ACC112 (cell line): ENCODE data around the gene RUNX1.
A peak's percentile ranks its signal among the peaks of the same experiment; 100 is the strongest.

Experiments used
- H2AFZ ChIP-seq: fragments of 200-600 bp; sonication (generic); one replicate; pipeline ENCODE4 v1.6.0; 2017; ENCODE audit warnings: antibody characterized with exemption, low read length; ENCODE audit not compliant: unreplicated experiment
- H3K27ac ChIP-seq: fragments of 200-600 bp; sonication (generic); 2 replicates; pipeline ENCODE4 v1.5.1; 2014; ENCODE audit warnings: low read depth, mild to moderate bottlenecking, antibody characterized with exemption, low read length, moderate library complexity
- H3K27me3 ChIP-seq: fragments of 200-600 bp; sonication (generic); 2 replicates; pipeline ENCODE4 v1.6.1; 2014; ENCODE audit warnings: mild to moderate bottlenecking, antibody characterized with exemption, low read length, moderate library complexity, mixed read lengths; ENCODE audit not compliant: insufficient read depth
- H3K36me3 ChIP-seq: fragments of 200-600 bp; sonication (generic); 2 replicates; pipeline ENCODE4 v1.6.1; 2016; ENCODE audit warnings: mild to moderate bottlenecking, antibody characterized with exemption, low read length, moderate library complexity, mixed read lengths; ENCODE audit not compliant: insufficient read depth
- H3K4me1 ChIP-seq: fragments of 200-600 bp; sonication (generic); one replicate; pipeline ENCODE4 v1.6.1; 2016; ENCODE audit warnings: low read length, mixed read lengths; ENCODE audit not compliant: insufficient read depth, unreplicated experiment, control insufficient read depth
- H3K4me3 ChIP-seq: fragments of 200-600 bp; sonication (generic); 2 replicates; pipeline ENCODE4 v1.5.1; 2014; ENCODE audit warnings: mild to moderate bottlenecking, low read depth, low read length
- H3K79me2 ChIP-seq: fragments of 200-600 bp; sonication (generic); one replicate; pipeline ENCODE4 v1.6.0; 2016; ENCODE audit warnings: low read length; ENCODE audit not compliant: control insufficient read depth, unreplicated experiment, insufficient read depth

Gene RUNX1

DNA sequence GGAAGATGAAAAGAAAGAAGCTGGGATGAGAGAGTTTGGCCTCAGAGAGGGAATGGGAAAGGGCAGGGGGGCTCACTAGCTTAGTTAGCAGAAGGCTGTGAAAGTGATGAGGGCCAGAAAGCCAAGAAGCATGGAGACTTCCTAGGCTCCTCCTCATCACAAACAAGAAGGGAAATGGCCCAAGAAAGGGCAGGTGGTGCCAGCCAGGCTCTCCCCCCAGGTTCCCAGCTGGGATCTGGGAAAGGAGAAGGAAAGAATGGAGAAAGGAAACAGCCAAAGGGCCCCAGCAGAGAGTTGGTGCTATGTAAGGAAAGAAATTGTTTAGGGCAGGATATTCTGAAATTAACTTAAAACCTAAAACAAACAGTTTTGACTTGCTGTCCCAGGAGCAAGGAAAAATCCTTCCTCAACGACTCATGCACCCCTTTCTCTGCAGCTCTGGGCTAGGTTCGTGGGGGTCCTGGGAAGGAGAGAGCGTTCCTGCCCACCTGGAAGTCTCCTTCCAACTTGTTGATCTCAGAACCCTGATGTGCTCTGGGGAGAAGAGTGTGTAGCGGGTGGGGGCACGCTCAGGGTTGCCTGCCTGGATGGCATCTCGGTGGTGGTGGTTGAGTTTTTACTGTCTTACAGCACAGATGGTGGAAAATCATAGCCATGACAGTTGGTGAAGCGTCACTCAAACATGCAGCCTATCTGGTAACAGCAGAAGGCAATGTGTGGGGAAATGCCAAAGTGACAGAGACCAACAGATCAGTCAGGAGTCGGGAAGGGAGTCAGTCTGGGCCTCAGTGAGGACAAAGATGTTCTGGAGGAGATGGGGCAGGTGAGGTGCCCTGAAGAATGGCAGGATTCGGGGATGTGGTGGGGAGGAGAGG, 233.0 kb downstream of the RUNX1 start:
- Histone ChIP-seq H3K27ac (peak overlapping the region; percentile 93), H3K36me3 (peaks cover 6% of the 10 kb centered on the region), H2AFZ (no peak overlapping the region), H3K4me3 (no peak overlapping the region), H3K4me1 (peaks cover 52% of the 10 kb centered on the region), H3K27me3 (no peaks in the 10 kb centered on the region), H3K79me2 (peaks cover 8% of the 10 kb centered on the region)

DNA sequence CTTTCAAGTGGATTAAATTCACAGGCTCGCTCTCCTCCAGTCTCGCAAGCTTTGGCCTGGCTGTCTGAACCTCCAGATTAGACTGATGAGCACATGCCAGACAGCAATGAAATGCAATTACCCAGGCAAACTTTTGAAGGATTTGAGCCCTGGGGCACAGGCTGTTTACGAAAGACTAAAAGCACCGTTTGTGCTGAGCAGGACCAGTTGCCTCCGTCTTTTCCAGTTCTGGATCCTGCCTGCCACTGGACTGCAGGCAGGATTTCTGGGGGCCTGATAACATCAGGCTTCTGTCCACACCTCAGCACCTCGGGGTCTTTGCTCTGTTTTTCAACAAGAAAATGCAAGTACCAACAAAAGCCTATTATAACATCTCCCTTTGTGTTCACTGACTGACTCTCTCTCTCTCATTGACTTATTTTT, 234.6 kb downstream of the RUNX1 start:
- Histone ChIP-seq H3K4me1 (peaks cover 65% of the 10 kb centered on the region), H3K4me3 (no peak overlapping the region), H3K27me3 (no peaks in the 10 kb centered on the region), H3K79me2 (peaks cover 12% of the 10 kb centered on the region), H3K27ac (peak overlapping the region; percentile 93), H3K36me3 (no peaks in the 10 kb centered on the region), H2AFZ (no peak overlapping the region)

DNA sequence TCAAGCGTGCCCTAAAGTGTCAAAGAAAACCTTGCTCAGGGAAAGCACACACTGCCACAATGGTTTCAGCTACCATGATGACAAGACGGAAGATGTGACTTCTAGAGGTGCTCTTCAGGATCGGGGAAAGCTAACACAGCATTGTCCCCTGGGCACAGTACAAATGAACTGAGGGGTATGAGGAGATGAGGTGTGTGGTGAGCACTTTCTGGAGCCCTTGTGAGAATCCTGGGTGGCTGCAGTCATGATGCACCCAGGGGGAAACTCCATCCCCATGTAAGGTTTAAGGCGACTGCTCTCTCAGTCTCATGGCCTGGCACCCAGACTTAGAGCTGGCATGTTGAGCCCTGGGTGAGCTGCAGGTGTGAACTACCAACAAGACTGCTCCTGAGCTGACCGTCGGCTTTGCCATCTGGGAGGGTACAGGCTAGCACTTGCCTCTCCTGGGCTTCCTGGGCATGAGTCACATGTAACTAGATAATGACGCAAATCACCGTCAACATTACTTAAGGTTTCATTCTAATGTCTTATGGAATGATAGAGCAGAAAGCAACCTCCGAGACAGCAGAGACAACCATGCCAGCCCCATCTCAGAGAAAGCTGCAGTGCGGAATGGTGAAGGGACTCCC, 235.7 kb downstream of the RUNX1 start:
- H3K4me1 ChIP-seq, result peaks cover 76% of the 10 kb centered on the region
- H2AFZ ChIP-seq, result no peak overlapping the region
- no peak overlapping the region; the same call in 1 of the 2 replicates for H3K4me3 ChIP-seq
- peaks cover 12% of the 10 kb centered on the region for H3K79me2 ChIP-seq
- peak overlapping the region; percentile 93 for H3K27ac ChIP-seq
- H3K27me3 ChIP-seq, result no peaks in the 10 kb centered on the region
- H3K36me3 ChIP-seq, result no peaks in the 10 kb centered on the region

DNA sequence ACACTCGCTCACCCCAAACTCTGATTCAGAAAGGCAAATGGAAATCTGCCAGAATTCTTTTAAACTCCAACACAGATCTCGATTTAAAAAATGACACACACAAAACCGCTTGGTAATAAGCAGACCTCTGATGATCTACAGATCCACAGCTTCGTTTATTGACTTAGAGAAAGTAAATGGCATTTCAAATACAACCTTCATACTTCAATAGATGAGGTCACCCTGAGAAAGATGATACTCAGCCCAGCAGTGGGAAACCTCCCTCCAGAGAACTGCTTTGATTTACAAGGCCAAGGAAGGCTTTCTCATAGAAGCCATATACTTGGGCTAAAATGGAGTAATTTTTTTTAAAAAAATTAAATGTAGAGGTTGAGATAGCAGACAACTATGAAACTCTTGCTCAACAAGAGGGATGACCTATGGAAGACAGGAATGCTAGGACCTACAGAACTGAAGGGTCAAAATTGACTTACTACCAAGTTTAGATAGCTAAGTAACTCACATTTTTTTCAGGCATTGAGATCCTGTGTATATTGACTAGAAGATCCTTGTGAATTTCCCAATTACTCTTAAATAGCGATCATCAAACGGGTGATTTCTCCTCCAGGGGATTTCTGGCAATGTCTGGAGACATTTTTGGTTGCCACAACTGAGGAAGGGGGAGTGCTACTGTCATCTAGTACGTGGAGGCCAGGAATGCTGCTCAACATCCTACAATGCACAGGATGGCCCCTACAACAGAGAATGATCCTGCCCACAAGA, 236.4 kb downstream of the RUNX1 start:
- Histone ChIP-seq H3K4me3 (no peak overlapping the region; the same call in 1 of the 2 replicates), H2AFZ (no peak overlapping the region), H3K27me3 (no peaks in the 10 kb centered on the region), H3K36me3 (no peaks in the 10 kb centered on the region), H3K27ac (peak overlapping the region; percentile 93), H3K4me1 (peaks cover 83% of the 10 kb centered on the region), H3K79me2 (peaks cover 12% of the 10 kb centered on the region)

DNA sequence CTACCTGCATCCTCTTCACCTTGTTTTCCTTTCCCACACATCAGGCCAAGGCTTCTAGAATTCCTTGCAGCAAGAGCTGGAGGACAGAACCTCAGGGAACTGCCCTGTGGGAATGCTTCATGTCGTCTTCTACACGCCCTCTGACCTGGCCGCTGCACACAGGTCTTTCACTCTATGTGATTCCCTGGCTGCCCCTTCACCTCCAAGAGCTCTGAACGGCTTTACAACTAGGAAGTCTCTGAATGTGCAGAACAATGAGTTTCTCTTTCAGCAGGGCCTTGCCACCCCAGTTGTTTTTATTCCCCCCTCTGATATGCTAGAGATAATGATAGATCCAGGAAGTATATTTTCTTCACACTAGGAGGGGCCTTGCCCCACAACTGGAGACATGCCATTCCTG, 237.7 kb downstream of the RUNX1 start:
- H3K27ac ChIP-seq, result peak overlapping the region; percentile 93
- H3K36me3 ChIP-seq, result peaks cover 10% of the 10 kb centered on the region
- H3K79me2 ChIP-seq, result peaks cover 21% of the 10 kb centered on the region
- no peak overlapping the region for H2AFZ ChIP-seq
- H3K4me3 ChIP-seq, result no peak overlapping the region
- peaks cover 96% of the 10 kb centered on the region for H3K4me1 ChIP-seq
- H3K27me3 ChIP-seq, result no peaks in the 10 kb centered on the region

DNA sequence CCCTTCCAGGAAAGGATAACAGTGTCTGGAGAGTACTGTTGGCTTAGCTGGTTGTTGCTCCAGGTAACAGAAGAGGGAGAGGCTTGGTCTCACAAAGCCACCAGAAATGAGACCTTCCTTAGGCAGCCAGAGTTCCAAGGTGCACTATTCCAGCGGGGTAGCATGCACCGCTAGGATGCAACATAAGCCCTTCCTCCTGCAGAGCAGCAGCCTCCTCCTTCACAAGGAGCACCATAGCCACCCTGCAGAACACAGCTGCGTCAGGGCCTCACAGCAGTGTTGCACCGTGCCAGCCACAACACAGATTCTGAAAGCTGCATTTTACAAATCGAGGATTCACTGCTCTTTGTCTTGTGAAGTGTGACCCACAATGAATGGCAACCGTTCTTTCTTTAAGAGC, 238.3 kb downstream of the RUNX1 start:
- peaks cover 15% of the 10 kb centered on the region for H3K36me3 ChIP-seq
- H3K4me3 ChIP-seq, result no peak overlapping the region
- no peak overlapping the region for H2AFZ ChIP-seq
- peaks cover 92% of the 10 kb centered on the region for H3K4me1 ChIP-seq
- peaks cover 27% of the 10 kb centered on the region for H3K79me2 ChIP-seq
- H3K27ac ChIP-seq, result peak overlapping the region; percentile 99
- H3K27me3 ChIP-seq, result no peaks in the 10 kb centered on the region

DNA sequence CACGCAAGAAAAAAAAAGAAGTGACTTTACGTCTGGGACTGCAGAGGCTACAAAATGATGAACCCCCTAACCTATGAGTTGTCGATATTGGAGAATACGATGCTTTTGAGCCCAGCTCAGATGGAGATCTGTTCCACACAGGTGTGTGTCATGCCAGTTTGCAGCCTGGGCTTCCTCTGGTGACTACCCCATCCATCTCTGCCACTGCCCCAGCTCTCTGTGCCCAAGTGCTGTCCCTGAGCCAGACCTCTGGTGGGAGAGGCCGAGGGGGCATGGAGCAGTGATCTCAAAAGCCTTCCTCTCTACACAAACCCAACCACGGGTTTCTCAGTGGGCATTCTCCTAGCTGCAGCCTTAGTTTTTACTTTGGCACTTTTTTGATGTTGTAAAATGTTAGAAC, 239.3 kb downstream of the RUNX1 start:
- no peak overlapping the region for H2AFZ ChIP-seq
- H3K27ac ChIP-seq, result peak overlapping the region; percentile 99
- no peak overlapping the region for H3K4me3 ChIP-seq
- H3K79me2 ChIP-seq, result peaks cover 34% of the 10 kb centered on the region
- no peaks in the 10 kb centered on the region for H3K27me3 ChIP-seq
- peaks cover 83% of the 10 kb centered on the region for H3K4me1 ChIP-seq
- peaks cover 24% of the 10 kb centered on the region for H3K36me3 ChIP-seq

- peaks cover 31% of the 10 kb centered on the region for H3K36me3 ChIP-seq
- peak overlapping the region; percentile 99 for H3K27ac ChIP-seq
- H2AFZ ChIP-seq, result no peak overlapping the region
- H3K27me3 ChIP-seq, result no peaks in the 10 kb centered on the region
- peaks cover 43% of the 10 kb centered on the region for H3K79me2 ChIP-seq
- H3K4me3 ChIP-seq, result peak overlapping the region; percentile 58
- H3K4me1 ChIP-seq, result peaks cover 79% of the 10 kb centered on the region
These were observed 240.4 kb downstream of the RUNX1 start for GRCh38 chr21:34808569-34809204.

GRCh38 chr21:34807881-34808568, 241.1 kb downstream of the RUNX1 start:
- Histone ChIP-seq H3K27ac (peak overlapping the region; percentile 99), H3K79me2 (peaks cover 45% of the 10 kb centered on the region), H2AFZ (no peak overlapping the region), H3K36me3 (peaks cover 32% of the 10 kb centered on the region), H3K27me3 (no peaks in the 10 kb centered on the region), H3K4me3 (peak overlapping the region; percentile 58), H3K4me1 (peaks cover 75% of the 10 kb centered on the region)
